ENCODE data around the gene SHB.

DNA sequence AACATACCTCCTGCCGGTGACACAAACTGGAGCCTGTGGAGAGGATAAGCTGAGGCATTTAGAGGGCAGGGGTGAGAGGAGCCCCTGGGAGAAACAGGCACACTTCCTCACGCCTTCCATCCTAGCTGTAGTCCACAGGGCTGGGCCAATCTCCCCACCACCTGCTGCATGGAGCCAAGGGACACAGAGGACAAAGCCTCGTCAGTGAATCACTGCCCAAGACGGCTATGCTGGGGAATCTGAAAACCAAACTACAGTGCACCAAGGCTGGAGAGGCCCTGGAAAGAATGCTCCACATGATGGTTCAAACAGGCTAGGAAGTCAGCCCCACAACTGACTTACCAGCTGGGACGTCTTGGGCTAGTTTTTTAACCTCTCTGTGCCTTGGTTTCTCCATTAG, 57.0 kb downstream of the SHB start:
- TF ChIP-seq SIN3A (IDR thresholded peaks at IDR 0.05; ENCODE audit: borderline replicate concordance, insufficient read depth, low read length) = no peak
- no peak for TF ChIP-seq POLR2AphosphoS5 (IDR thresholded peaks at IDR 0.05; ENCODE audit: low read depth, low read length)
- TF ChIP-seq, protein P1, sequence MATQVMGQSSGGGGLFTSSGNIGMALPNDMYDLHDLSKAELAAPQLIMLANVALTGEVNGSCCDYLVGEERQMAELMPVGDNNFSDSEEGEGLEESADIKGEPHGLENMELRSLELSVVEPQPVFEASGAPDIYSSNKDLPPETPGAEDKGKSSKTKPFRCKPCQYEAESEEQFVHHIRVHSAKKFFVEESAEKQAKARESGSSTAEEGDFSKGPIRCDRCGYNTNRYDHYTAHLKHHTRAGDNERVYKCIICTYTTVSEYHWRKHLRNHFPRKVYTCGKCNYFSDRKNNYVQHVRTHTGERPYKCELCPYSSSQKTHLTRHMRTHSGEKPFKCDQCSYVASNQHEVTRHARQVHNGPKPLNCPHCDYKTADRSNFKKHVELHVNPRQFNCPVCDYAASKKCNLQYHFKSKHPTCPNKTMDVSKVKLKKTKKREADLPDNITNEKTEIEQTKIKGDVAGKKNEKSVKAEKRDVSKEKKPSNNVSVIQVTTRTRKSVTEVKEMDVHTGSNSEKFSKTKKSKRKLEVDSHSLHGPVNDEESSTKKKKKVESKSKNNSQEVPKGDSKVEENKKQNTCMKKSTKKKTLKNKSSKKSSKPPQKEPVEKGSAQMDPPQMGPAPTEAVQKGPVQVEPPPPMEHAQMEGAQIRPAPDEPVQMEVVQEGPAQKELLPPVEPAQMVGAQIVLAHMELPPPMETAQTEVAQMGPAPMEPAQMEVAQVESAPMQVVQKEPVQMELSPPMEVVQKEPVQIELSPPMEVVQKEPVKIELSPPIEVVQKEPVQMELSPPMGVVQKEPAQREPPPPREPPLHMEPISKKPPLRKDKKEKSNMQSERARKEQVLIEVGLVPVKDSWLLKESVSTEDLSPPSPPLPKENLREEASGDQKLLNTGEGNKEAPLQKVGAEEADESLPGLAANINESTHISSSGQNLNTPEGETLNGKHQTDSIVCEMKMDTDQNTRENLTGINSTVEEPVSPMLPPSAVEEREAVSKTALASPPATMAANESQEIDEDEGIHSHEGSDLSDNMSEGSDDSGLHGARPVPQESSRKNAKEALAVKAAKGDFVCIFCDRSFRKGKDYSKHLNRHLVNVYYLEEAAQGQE (IDR thresholded peaks at IDR 0.05; ENCODE audit: insufficient read depth in 1 of 2, low read depth in 2 of 2, low read length in 2 of 2) = no peak
- no peak for TF ChIP-seq TAF1 (IDR thresholded peaks at IDR 0.05; ENCODE audit: borderline replicate concordance, insufficient read depth, low read length)
- no peak for TF ChIP-seq FOXP2 (optimal IDR thresholded peaks at IDR 0.05; ENCODE audit: borderline replicate concordance, extremely low read depth, extremely low read length, insufficient read depth)
